HS-5 (cell line): ENCODE data around the gene RELL2.
A peak's percentile ranks its signal among the peaks of the same experiment; 100 is the strongest.

Source experiments
- DNase-seq: peaks from one replicate; pipeline ENCODE4 v3.0.0-alpha.2; 2012; ENCODE audit warnings: low read depth

Gene RELL2

DNA sequence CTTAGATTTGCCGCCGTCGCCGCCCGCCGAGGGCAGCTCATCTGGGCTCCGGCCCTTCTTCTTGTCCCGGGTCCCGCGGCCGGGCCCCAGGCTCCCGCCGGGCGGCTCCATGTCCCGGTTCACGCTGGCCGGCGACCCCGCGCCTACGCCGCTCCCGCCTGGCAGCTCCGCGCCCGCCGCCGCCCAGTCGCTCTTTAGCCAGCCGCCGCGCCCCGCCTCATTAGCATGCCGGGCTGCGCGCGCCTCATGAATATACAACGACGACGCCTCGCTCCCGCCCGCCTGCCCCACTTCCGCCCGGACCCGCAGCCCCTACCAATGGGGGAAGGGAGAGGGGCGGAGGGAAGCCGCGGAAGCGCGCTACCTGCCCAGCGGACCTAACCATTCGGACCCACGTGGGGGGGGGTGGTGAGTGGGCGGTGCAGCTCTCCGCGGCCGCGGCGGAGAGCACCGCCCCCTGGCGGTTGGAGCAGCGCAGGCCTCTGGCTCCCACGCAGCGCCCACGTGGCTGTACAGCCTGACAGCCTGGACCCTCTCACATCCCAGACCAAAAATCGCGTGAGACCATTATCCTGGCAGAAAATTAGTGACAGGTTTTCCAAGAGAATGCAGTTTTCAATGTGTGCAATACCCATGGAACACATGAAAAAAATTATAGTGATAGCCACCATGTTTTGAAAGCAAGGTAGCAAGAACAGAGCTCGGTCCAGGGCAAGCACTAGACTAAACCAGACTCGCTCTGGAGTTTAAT is 17.8 kb upstream of the RELL2 start, which contains the start of gene DIAPH1:
Gene DIAPH1 (minus strand): TSS at position 197 of the 751 bp plus-strand sequence. CDS start 86 bp downstream, at position 111.
- DNase-seq = peak; percentile 69

DNA sequence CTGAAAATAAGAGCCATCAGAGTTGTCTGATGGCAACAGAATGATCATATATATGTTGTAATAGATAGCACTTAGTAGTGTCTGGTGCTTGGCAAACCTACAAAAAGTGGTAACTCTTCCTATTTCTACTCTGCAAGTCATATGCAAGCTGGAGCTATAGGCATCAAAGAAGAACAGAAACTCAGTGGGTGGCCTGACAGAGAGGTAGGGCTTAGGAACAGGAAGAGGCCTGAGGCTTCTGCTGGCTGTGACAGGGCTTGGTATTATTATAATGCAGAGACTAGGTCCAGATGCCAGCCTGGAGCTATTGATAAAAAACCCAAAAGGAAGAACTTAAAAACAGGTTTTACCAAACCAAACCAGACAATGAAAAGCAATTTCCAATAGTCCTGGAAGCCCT is 13.6 kb upstream of the RELL2 start:
- no peak for DNase-seq

DNA sequence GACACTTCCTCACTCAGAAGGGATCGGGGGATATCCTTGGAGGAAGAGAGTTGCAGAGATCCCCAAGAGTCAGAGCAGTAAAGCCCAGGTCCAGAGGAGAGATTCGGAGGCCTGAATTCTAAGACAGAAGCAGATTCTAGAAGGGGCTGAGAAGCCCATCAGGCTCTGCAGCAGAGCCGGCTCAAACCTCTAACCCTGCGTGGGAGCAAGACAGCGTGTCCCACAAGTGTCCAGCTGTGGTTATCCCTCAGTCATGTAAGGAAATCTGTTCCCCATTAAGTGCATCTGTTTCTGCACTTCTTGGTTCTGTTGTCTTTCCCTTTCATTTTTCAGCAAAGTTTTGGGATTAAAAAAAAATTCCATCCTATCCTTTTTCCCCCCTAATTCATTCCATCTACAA is 13.2 kb upstream of the RELL2 start:
- DNase-seq = no peak

DNA sequence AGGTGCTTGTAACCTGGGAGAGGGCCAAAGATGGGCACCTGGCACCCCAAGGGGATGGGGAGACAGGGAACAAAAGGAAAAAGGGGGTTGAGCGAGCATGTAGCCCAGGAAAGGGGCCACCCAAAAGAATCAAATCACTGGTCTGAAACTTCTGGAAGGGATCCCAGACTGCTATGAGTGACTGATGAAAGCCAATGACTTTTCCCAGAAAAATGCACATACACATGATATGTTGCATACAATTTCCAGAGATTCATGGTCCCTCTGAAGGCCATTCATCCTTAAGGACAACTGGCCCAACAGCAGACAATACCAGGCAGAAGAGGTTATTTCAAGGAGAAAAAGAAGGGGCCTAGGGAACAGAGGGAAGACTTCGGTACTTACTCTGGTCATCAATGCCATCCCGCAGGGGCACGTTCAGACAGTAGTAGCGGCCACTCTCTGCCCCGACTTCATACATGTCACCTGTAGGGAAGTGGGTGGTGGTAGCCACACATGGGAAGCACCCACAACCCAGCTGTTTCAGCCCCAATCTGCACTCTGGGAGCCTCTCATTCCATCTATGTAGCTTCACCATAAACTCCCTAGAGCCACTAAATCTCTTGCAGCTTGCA is 8.5 kb upstream of the RELL2 start:
- DNase-seq = no peak

DNA sequence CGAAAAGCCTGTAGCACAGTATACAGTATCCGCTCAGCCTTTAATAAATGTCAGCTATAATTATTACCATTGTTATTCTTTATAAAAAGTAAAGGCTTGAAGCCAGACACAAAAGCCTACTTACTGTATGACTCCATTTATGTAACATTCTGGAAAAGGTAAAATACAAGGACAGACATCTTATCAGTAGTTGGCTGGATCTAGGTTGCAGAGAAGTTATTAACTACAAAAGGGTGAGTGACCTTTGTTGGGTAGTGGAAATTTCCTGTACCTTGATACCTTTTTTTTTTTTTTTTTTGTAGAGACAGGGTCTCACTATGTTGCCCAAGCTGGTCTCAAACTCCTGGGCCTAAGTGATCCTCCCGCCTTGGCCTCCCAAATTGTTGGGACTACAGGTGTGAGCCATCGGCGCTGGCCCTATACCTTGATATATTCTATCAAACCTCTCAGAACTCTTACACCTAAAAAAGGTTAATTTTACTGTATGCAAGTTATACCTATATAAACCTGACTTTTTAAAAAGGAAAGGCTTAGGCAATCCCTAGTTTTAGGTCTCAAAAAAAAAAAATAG is 6.1 kb upstream of the RELL2 start:
- DNase-seq = no peak

DNA sequence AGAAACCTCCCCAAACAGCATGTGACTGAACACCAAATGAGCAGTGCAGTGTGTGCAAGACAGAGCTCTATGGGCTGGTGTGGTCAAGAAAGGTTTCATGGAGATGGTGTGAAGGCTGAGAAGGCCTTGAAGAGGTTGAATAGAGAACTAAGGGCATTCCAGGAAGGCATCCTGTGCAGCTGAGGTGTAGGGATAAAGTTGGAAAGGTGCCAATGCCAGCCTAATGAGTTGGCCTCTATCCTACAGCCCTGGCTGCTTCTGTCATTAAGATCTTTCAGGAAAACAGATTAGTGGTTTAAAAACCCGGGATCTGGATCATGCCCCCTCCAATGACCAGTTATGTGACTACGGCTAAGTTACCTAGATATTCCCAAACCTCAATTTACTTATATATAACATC is 4.1 kb upstream of the RELL2 start:
- DNase-seq = no peak

DNA sequence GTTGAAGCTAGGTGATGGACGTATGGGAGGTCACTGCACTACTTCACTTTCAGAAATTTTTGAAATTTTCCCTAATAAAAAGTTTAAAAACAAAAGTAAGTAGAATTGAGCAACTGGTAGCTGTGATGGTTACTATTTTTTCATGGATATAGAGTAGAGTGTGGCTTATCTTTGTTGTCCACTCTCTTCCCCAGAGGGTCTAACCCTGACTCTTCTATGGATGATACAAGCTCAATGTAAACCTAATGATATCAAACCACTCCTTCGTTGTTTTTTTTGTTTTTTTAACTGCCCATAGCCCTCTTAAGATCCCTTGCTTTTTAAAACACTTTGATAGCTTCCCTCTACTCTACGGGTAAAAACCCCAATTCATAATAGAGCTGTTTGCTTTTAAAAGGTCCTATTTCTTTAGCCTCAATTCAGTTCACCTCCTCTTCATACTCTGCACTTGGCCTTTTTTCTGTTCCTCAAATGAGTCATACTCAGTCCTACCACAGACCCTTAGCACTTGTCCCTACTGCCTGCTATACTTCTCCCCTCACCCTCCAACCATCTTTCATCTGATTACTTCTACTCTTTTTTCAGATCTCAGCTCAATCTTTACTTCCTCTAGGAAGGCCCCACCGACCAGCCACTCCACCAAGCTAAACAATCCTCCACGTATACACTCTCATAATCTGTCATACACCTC is 2.8 kb upstream of the RELL2 start:
- DNase-seq = no peak

DNA sequence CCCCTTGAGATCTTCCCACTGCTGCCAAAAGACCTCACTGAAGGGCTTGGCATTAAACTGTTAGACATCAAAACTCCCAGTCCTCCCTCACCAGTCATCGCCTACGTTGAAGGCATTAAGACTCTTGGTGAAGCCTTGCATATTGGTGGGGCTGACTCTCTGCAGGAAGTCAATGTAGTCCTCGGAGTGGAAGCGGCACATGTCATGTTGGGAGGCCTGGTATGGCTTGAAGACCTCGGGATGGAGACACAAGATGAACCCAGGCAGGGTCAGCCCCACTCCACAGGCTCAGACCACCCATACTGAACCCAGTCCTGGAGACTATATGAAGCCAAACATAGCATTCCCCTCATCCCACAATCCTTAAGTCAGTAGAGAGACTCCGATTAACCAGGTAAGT is 2.1 kb upstream of the RELL2 start:
- no peak for DNase-seq

DNA sequence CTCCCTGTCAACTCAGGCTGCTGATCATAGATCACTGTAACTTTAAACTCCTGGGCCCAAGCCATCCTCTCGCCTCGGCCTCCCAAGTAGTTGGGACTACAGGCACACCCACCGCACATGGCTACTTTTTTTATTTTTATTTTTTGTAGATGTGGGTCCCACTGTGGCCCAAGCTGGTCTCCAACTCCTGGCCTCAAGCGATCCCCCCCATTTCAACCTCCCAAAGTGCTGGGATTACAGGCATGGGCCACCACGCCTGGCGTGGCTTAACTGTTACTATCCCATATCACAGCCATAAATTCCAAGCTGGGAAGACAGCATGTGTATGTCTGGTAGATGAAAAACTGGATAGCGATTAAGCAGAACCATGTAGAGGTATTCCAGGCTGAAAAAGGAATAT is 1.2 kb upstream of the RELL2 start:
- DNase-seq = no peak

DNA sequence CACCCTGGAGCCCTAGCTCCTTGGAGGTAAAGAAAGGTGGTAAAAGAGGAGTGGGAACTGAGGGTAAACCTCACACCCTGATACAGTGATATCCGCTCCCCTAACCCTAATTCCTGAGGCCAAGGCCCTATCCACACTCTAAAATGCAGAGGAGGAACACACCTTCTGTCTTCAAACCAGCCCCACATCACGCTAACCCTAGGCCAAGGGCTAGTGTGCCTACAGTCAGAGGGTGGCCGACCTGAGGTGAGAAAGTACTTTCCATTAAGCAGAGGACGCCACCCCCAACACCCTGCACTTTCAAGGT is 738 bp upstream of the RELL2 start:
- no peak for DNase-seq

DNA sequence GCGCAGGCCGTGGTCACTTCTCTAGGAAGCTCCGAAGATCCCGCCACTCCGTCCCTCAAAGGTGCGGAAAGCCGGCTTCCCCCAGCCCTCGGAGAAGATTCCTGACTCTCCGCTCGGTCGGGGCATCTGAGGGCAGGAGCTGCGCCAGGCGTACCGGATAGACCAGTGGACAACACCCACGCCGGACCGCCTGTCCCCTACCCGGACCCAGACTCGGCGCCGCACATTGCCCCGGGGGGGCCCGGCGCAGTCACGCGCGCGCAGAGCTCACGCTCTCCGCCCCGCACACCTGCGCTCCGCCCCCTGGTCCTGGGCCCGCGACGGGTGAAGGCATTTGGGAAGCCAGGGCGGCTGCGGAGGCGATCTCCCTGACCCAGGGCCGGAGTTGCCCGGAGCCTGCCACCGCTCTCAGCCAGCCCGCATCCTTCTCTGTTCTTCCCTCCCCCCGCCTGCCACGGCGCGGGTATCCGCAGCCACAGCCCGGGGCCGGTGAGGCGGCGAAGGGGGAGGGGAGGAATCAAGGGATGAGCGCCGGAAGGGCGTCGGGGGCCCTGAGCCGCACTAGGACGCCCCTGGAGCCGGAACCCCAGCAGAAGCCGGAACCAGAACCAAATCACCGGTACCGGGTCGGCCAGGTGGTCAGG is 448 bp downstream of the RELL2 start:
- no peak for DNase-seq

DNA sequence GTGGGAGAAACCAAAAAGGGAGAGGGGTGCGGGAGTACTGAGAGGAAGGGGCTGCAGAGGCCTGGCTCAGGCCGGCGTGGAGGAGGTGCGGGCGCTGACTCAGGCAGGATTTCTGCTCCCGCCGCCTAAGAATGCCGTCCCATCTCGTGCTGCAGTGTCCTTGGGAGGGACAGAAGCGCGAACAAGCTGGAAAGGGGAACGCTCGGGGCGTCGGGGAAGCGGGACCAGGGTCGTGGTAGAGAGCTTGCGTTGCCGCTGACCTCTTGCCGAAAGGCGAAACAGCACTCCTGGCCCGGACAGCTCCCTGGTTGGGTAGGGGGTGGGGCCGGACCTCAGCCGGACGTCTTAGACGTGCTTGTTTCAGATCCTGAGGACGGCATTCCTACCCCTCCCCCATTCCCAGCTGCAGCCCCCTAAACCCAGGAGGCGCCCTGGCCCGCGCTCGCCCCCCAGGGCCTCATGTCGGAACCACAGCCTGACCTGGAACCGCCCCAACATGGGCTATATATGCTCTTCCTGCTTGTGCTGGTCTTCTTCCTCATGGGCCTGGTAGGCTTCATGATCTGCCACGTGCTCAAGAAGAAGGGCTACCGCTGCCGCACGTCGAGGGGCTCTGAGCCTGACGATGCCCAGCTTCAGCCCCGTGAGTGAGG is 1.1 kb downstream of the RELL2 start:
- DNase-seq = no peak

DNA sequence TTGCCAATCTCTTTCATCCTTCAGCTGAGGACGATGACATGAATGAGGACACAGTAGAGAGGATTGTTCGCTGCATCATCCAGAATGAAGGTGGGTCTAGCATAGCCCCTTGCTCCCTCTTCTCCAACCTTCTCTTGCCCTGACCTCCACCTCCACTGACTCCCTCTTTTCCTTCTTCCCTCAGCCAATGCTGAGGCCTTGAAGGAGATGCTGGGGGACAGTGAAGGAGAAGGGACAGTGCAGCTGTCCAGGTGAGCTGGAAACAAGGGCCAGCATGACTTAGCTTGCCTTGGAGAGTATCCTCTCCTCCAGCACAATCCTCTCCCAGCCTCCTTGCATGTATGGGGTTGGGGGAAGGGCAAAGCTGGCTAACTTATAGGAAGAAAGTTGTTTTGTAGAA is 2.0 kb downstream of the RELL2 start:
- DNase-seq = no peak

DNA sequence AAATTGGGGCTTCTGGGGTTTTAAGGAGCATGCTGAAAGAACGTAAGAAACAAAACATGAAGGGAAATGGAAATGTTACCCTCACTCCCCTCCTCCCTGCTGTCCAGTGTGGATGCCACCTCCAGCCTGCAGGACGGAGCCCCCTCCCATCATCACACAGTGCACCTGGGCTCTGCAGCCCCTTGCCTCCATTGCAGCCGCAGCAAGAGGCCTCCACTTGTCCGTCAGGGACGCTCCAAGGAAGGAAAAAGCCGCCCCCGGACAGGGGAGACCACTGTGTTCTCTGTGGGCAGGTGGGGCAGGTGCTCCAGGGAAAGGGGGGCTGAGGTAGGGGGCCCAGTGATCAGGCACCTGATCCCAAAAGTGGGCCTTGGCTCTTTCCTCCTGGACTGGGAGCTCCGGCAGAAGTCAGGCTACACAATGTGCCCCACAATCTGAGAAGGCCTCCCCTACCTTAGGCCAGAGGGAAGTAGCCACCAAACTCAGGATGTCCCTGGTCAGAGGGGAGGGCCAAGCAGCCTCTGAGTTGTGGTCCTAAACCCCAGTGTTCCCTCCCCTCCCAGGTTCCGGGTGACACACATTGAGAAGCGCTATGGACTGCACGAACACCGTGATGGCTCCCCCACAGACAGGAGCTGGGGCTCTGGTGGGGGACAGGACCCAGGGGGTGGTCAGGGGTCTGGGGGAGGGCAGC is 2.7 kb downstream of the RELL2 start:
- no peak for DNase-seq

DNA sequence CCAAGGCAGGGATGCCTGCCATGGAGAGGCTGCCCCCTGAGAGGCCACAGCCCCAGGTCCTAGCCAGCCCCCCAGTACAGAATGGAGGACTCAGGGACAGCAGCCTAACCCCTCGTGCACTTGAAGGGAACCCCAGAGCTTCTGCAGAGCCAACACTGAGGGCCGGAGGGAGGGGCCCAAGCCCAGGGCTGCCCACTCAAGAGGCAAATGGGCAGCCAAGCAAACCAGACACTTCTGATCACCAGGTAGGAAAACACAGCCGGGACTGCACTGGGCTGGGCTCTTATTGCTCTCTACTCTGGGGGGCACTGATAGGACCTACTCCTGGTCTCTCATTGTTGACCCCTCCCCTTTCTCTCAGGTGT is 3.2 kb downstream of the RELL2 start:
- no peak for DNase-seq

DNA sequence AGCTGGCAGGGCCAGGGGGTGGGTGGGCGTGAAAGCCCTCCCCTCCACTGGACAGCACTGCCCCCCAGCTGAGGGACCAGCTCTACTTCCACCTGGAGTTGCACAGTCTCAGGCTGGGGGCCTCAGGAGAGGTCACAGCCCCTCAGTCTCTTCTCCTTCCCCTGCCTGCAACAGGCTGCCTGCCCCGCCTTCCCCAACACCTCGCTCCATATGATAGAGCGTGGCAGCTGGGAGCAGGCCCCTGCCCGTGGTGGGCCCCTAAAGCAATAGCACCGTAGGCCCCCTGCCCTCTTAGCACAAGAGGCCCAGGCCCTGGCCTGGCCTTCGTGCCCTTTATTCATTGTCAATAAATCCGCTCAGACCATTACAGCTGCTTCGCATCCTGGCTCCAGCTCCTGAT is 3.9 kb downstream of the RELL2 start:
- DNase-seq = no peak

DNA sequence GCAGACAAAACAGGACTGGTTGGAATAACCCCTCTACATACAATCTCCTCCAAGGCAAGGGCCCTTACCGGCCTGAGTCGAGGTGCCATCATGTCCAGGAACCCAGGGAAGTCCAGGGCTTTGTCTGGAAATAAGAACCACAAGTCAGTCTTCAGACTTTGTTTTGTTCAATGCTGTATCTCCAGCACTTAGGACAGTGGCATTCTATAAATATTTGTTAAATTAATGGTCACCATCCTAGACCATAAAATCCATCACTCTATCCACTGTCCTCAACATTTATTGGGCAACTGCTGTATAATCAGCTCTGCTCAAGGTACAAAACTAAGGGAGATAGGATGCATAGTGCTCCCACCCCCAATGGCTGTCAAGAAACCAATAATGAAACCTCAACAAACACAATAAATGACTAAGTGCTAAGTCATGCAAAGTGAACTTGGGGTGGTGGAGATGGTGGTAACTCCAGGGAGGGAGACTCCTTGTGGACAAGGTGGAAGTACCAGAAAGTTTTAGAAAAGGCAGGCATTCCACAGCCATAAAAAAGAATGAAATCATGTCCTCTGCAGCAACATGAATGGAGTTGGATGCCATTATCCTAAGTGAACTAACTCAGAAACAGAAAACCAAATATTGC is 5.0 kb downstream of the RELL2 start:
- DNase-seq = peak; percentile 60

DNA sequence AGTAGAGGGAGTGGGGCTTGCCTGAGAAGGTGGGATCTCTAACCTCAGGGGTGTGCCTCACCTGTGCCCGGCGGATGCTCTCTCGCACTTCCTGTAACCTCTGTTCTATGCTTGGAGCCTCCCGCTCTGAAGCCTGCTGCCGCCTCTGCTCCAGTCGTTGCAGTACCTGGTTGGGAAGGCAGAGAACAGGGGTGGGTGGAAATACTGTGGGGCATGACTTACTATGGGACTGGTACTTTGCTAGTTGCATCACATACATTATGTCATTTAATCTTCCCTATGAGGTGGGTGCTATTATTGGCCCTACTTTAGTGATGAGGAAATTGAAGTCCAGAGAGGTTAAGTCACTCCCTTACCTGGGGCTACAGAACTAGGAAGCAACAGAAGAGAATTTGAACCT is 9.2 kb downstream of the RELL2 start:
- no peak for DNase-seq

DNA sequence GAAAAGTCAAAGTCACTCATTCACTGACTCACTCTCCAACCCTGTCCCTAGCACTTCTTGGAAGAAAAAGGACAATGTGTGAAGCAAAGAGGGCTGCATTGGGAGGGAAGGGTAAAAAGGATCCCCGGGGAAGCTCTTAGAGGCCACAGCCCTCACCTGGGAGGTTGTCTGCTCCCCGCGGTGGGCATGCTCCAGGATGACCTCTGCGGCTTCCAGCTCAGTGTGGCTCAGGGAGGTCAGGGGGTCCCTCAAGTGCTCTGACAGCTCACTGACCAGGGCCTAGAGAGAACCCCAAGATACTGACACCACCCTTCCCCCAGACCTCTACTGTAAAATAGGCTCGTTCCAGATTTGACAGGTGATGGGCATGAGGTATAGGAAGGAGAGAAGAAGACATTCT is 10.4 kb downstream of the RELL2 start:
- no peak for DNase-seq

DNA sequence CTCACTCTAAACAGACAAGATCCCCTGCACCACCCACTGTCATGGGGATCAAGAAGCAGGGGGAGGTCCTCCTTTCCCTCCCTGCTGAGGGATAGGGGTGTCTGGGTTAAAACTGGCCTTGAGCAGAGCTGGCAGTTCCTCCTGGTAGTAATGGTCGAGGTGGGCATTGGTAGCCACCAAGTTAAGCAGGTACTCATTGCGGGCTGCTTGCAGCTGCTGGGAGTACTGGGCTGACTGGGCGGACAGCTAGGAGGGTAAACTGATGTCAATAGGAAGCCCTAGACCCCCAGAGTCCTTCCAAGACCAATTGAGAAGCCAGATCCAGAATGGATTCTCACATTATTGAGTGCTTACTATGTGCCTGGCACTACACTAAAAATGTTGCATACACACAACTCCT is 11.1 kb downstream of the RELL2 start:
- no peak for DNase-seq

DNA sequence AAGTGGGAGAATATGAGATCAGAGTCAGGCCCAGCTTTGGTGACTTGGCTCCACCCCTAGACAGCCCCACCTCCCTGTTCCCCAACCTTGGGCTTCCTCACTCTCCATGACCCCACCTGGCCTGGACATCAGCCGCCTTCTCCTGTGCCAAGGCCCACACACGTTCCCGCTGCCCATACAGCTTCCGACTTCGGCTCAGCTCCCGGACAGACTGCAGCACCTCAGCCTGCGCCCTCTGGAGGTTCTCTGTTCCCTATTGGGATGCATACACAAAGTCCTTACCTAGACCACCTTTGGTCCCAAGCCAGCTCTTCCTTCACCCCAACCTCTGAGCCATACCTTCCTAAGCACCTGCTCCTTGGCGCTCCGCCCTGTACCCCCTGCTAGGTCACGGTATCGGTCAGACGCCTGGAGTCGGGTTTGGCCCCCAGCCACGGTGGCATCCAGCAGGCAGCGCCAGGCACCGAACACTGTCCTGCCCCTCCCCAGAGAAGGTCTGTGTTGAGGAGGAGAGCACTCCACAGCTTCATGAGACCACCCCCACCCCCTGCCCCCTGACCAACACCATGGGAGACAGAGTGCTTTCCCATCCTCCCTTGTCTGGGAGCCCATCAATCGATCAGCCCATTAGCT is 12.4 kb downstream of the RELL2 start:
- no peak for DNase-seq
